ENCODE measurements around the gene NXNL1.

DNA sequence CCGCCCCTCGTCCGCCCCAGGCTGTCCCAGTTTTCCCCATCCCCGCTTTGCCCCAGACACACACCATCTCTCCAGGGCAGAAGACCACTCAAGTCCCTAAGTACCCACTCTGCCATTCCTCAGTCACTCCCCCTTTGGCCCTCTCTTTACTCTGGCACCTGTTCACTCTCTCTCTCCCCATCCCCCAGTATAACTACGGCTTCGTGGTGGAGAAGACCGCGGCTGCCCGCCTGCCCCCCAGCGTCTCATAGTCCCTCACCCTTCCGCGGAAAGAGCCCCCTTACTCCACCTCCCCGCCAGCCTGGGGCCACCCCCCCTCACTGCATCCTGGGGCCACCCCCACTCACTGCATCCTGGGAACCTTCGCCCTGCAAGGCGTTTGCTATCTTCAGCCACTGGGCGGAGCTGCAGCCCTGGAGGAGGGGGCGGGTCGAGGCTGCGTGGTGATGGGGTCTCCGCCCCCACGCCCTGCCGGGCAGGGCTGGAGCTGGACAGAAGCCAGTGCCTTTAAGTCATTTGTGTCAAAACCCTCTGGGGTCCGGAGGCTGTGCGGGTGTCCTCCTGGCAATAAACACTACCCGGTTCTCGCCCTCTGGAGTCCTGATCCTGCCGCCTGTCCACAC lies 35.9 kb downstream of the NXNL1 start:
- no peak for TF ChIP-seq EZH2phosphoT487 (IDR thresholded peaks at IDR 0.05; ENCODE audit: borderline replicate concordance)
- no peak for TF ChIP-seq JUND (IDR thresholded peaks at IDR 0.05)
- TF ChIP-seq, protein P1, sequence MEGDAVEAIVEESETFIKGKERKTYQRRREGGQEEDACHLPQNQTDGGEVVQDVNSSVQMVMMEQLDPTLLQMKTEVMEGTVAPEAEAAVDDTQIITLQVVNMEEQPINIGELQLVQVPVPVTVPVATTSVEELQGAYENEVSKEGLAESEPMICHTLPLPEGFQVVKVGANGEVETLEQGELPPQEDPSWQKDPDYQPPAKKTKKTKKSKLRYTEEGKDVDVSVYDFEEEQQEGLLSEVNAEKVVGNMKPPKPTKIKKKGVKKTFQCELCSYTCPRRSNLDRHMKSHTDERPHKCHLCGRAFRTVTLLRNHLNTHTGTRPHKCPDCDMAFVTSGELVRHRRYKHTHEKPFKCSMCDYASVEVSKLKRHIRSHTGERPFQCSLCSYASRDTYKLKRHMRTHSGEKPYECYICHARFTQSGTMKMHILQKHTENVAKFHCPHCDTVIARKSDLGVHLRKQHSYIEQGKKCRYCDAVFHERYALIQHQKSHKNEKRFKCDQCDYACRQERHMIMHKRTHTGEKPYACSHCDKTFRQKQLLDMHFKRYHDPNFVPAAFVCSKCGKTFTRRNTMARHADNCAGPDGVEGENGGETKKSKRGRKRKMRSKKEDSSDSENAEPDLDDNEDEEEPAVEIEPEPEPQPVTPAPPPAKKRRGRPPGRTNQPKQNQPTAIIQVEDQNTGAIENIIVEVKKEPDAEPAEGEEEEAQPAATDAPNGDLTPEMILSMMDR (IDR thresholded peaks at IDR 0.05 in 2 of 3, conservative IDR thresholded peaks at IDR 0.05 in 1 of 3; ENCODE audit: borderline replicate concordance in 1 of 3, insufficient read depth in 1 of 3, low read depth in 2 of 3, low read length in 2 of 3): peak; percentile 57 to 73 (median 72); a peak in 5 of 6 replicates
